COLO668 (cell line): ENCODE results near the gene USP53.
"Not testable (repeated sequence)": the region's sequence is repeated elsewhere in the genome, so short reads cannot be mapped to it uniquely, and the experiment has no call there.

Experiments
- DNase-seq: peaks from one replicate; lab custom pipeline; 2025; ENCODE audit not compliant: unreplicated experiment; lab: John Stamatoyannopoulos, UW

The USP53 gene

GRCh38 chr4:119271361-119272085, 59.0 kb downstream of the USP53 start:
- DNase-seq = no peak

GRCh38 chr4:119279541-119279940, 67.0 kb downstream of the USP53 start:
- DNase-seq = not testable (repeated sequence)

GRCh38 chr4:119279945-119280344, 67.4 kb downstream of the USP53 start:
- DNase-seq = not testable (repeated sequence)

- no peak for DNase-seq
Observed at GRCh38 chr4:119281393-119281792, 68.9 kb downstream of the USP53 start.

- no peak for DNase-seq
Observed at GRCh38 chr4:119284876-119285780, 72.6 kb downstream of the USP53 start.

GRCh38 chr4:119286377-119287002, 74.0 kb downstream of the USP53 start:
- DNase-seq = no peak

GRCh38 chr4:119289313-119289712, 76.8 kb downstream of the USP53 start:
- no peak for DNase-seq

- no peak for DNase-seq
Observed at GRCh38 chr4:119290598-119290997, 78.1 kb downstream of the USP53 start.

- DNase-seq = no peak
Observed at GRCh38 chr4:119296356-119296755, 83.8 kb downstream of the USP53 start.

- no peak for DNase-seq
Observed at GRCh38 chr4:119297795-119298194, 85.3 kb downstream of the USP53 start.

GRCh38 chr4:119299260-119299671, 86.8 kb downstream of the USP53 start:
- DNase-seq = no peak

GRCh38 chr4:119299741-119300100, 87.2 kb downstream of the USP53 start:
- no peak for DNase-seq

- no peak for DNase-seq
Observed at GRCh38 chr4:119300101-119300978, 87.8 kb downstream of the USP53 start.

- DNase-seq = no peak
Observed at GRCh38 chr4:119302073-119302832, 89.7 kb downstream of the USP53 start.

- DNase-seq = no peak
Observed at GRCh38 chr4:119303587-119304305, 91.2 kb downstream of the USP53 start.

- DNase-seq = no peak
Observed at GRCh38 chr4:119304431-119304830, 91.9 kb downstream of the USP53 start.

- no peak for DNase-seq
Observed at GRCh38 chr4:119307606-119308005, 95.1 kb downstream of the USP53 start.

GRCh38 chr4:119310826-119311225, 98.3 kb downstream of the USP53 start:
- no peak for DNase-seq

- no peak for DNase-seq
Observed at GRCh38 chr4:119313237-119313636, 100.7 kb downstream of the USP53 start.
